PC-3 (cell line): ENCODE measurements around the gene CCDC92B. TPM values are rescaled to one million over a fixed set of nuclear protein-coding genes. Genes with fewer than 3 reads are reported as not detected.

Source experiments
- ATAC-seq: fragments of 200-7000 bp; cut with Tn5 transposase; 2 replicates; pipeline ENCODE4 v1.9.1; 2020; ENCODE audit warnings: mild to moderate bottlenecking, moderate library complexity
- BruUV-seq: library from RNA; stranded (reverse); fragments of 400-500 nt; replicated peaks from 2 replicates; lab custom pipeline; 2021; lab: Mats Ljungman, UMichigan
- CTCF ChIA-PET: fragments of 300-600 bp; sonication (Branson Sonifier 250); formaldehyde crosslinking; loops from one replicate; lab custom pipeline; 2022; ENCODE audit warnings: antibody characterized with exemption; lab: Charles Lee
- POLR2A ChIA-PET: fragments of 300-600 bp; sonication (Branson Sonifier 250); formaldehyde crosslinking; loops from one replicate; lab custom pipeline; 2022; ENCODE audit warnings: antibody characterized with exemption; ENCODE audit not compliant: unreplicated experiment; lab: Charles Lee
- DNase-seq: peaks from one replicate; pipeline ENCODE4 v3.0.0-alpha.2; 2015
- H2AFZ ChIP-seq: fragments of 300-600 bp; sonication (generic); 2 replicates; pipeline ENCODE4 v1.6.0; 2016; ENCODE audit warnings: antibody characterized with exemption, low read length
- H3F3A ChIP-seq: fragments of 300-600 bp; sonication (generic); one replicate; pipeline ENCODE4 v1.6.0; 2017; ENCODE audit warnings: antibody characterized with exemption, low read length, control low read depth, mild to moderate bottlenecking; ENCODE audit not compliant: unreplicated experiment
- H3K27ac ChIP-seq: fragments of 300-600 bp; sonication (generic); 2 replicates; pipeline ENCODE4 v1.5.1; 2016; ENCODE audit warnings: mild to moderate bottlenecking, low read length
- H3K27me3 ChIP-seq: fragments of 300-600 bp; sonication (generic); 2 replicates; pipeline ENCODE4 v1.6.1; 2016; ENCODE audit warnings: low read length, mixed read lengths
- H3K36me3 ChIP-seq: fragments of 300-600 bp; sonication (generic); 2 replicates; pipeline ENCODE4 v1.6.1; 2016; ENCODE audit warnings: low read depth, mixed run types, low read length, mixed read lengths
- H3K4me1 ChIP-seq: fragments of 300-600 bp; sonication (generic); 2 replicates; pipeline ENCODE4 v1.5.1; 2016; ENCODE audit warnings: low read length; ENCODE audit not compliant: insufficient read depth
- H3K4me2 ChIP-seq: fragments of 300-600 bp; sonication (generic); 2 replicates; pipeline ENCODE4 v1.6.0; 2016; ENCODE audit warnings: low read length
- H3K4me3 ChIP-seq: fragments of 300-600 bp; sonication (generic); 2 replicates; pipeline ENCODE4 v1.5.1; 2016; ENCODE audit warnings: mild to moderate bottlenecking, low read length, mixed read lengths
- H3K79me2 ChIP-seq: fragments of 300-600 bp; sonication (generic); 2 replicates; pipeline ENCODE4 v1.6.1; 2017; ENCODE audit warnings: low read length, mixed read lengths
- H3K9ac ChIP-seq: fragments of 300-600 bp; sonication (generic); 2 replicates; pipeline ENCODE4 v1.6.0; 2016; ENCODE audit warnings: mild to moderate bottlenecking, low read length
- H3K9me2 ChIP-seq: fragments of 300-600 bp; sonication (generic); replicated peaks from 2 replicates; pipeline ENCODE4 v1.6.1; 2016; ENCODE audit warnings: mixed run types, low read length, mixed read lengths
- H3K9me3 ChIP-seq: fragments of 300-600 bp; sonication (generic); 2 replicates; pipeline ENCODE4 v1.6.1; 2016; ENCODE audit warnings: low read length, mixed read lengths
- H4K20me1 ChIP-seq: fragments of 300-600 bp; sonication (generic); 2 replicates; pipeline ENCODE4 v1.6.1; 2016; ENCODE audit warnings: low read length, mixed read lengths
- EZH2 ChIP-seq: fragments of 300-600 bp; sonication (generic); IDR thresholded peaks from one replicate; pipeline ENCODE4 v1.6.1; 2017; ENCODE audit warnings: antibody characterized with exemption, mild to moderate bottlenecking, low read length; ENCODE audit not compliant: unreplicated experiment
- EZH2phosphoT487 ChIP-seq: fragments of 300-600 bp; sonication (generic); IDR thresholded peaks from 2 replicates; pipeline ENCODE4 v1.6.1; 2018; ENCODE audit warnings: mild to moderate bottlenecking, antibody characterized with exemption, low read length, borderline replicate concordance
- intact Hi-C: fragments of 100-400 bp; cut with micrococcal nuclease; formaldehyde crosslinking; loops from 2 replicates; pipeline ENCODE4 v1.9.0; 2023
- total RNA-seq: library from RNA; depleted of rRNA; stranded (reverse); fragments of >200 nt; gene quantifications from 2 replicates; pipeline ENCODE4 v1.2.3, GENCODE V29; 2014
- TF ChIP-seq, protein P1 (sequence below): fragments of 300-600 bp; sonication (generic); conservative IDR thresholded peaks from 2 replicates; pipeline ENCODE4 v1.5.1; 2017; ENCODE audit warnings: antibody characterized with exemption, low read depth, mild to moderate bottlenecking, low read length

The CCDC92B gene
- total RNA-seq, 1 experiment from 2014 or later, result not detected

DNA sequence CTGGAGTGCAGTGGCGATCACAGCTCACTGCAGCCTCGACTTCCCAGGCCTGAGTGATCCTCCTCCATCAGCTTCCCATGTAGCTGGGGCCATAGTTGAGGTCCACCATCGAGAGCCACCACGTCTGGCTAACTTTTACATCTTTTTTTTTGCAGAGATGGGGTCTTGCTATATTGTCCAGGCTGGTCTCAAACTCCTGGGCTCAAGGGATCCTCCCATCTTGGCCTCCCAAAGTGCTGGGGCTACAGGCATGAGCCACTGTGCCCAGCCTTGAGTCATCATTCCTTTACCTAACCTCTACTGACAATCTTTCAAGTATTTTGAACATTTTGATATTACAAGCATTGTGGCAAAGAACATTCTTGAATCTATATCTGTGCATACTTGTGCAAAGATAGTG lies 9.4 kb upstream of the CCDC92B start:
- no peak for TF ChIP-seq EZH2
- no peak for TF ChIP-seq EZH2phosphoT487
- BruUV-seq, result no TSS peak
- no peak overlapping the region for H3K4me2 ChIP-seq

DNA sequence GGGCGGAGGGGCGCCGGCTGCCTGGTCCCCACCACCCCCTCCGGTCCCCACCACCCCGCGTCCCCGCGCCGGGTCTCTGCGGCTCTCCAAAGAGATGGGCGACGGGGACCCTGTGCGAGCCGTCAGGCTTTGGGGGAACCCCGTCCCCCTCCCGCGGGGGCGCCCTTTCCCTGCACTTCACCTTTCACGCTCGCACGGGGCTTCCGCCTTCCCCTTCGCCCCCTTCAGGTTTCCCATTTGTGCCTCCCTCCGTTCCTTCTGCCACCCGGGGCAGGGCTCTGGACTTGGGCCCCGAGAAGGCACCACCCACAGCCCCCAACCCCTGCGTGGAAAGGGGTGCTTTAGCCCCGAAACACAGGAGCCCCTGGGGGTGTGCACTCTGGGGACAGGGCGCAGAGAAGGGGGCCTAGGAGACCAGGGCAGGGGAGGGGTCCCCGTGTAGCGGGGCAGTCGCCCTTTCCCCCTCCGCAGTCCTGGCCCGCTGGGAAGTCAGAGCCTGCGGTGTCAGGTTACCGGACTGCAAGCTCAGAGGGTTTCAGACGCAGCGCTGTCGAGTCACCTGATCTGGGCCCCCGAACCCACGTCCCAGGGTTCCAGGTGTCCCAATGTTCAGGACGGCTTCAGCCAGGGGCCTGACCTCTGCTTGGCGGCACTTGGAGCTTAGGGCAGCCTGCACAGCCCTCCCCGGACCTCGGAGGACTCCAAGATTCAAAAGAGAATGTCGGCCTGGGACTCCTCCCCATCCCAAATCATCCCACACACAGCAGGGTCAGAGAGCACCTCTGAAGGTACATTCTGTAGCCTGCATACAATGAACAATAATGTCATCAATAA lies 6.7 kb upstream of the CCDC92B start:
- CTCF ChIA-PET, result no interaction called here
- Histone ChIP-seq H4K20me1 (no peaks in the 10 kb centered on the region), H3F3A (no peaks in the 10 kb centered on the region), H3K4me3 (no peak overlapping the region), H3K4me1 (no peaks in the 10 kb centered on the region), H3K9me2 (no peaks in the 10 kb centered on the region), H3K27ac (no peak overlapping the region), H3K9ac (no peak overlapping the region), H3K36me3 (no peaks in the 10 kb centered on the region), H3K79me2 (no peaks in the 10 kb centered on the region), H3K4me2 (no peak overlapping the region; the same call in 1 of the 2 replicates), H3K9me3 (no peaks in the 10 kb centered on the region), H2AFZ (no peak overlapping the region), H3K27me3 (peaks cover 11% of the 10 kb centered on the region)
- BruUV-seq, result no TSS peak
- DNase-seq (no peak), ATAC-seq (no peak)
- TF ChIP-seq EZH2phosphoT487, result peak; percentile 34; the same call in 1 of the 2 replicates
- TF ChIP-seq, protein P1, sequence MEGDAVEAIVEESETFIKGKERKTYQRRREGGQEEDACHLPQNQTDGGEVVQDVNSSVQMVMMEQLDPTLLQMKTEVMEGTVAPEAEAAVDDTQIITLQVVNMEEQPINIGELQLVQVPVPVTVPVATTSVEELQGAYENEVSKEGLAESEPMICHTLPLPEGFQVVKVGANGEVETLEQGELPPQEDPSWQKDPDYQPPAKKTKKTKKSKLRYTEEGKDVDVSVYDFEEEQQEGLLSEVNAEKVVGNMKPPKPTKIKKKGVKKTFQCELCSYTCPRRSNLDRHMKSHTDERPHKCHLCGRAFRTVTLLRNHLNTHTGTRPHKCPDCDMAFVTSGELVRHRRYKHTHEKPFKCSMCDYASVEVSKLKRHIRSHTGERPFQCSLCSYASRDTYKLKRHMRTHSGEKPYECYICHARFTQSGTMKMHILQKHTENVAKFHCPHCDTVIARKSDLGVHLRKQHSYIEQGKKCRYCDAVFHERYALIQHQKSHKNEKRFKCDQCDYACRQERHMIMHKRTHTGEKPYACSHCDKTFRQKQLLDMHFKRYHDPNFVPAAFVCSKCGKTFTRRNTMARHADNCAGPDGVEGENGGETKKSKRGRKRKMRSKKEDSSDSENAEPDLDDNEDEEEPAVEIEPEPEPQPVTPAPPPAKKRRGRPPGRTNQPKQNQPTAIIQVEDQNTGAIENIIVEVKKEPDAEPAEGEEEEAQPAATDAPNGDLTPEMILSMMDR, result no peak
- POLR2A ChIA-PET, result no interaction called here
- intact Hi-C loops, result no loop called here

More for the DNA sequence above, 9.4 kb upstream of the CCDC92B start:
- ATAC-seq, result no peak
- POLR2A ChIA-PET, result no interaction called here
- no peaks in the 10 kb centered on the region for H3K36me3 ChIP-seq
- no peaks in the 10 kb centered on the region for H3K9me3 ChIP-seq
- no peaks in the 10 kb centered on the region for H3K9me2 ChIP-seq
- intact Hi-C loops, result no loop called here
- DNase-seq, result no peak
- H4K20me1 ChIP-seq, result no peaks in the 10 kb centered on the region
- no peaks in the 10 kb centered on the region for H3F3A ChIP-seq
- peaks cover 11% of the 10 kb centered on the region for H3K27me3 ChIP-seq
- H3K4me1 ChIP-seq, result no peaks in the 10 kb centered on the region
- H3K27ac ChIP-seq, result no peak overlapping the region
- CTCF ChIA-PET, result no interaction called here
- H3K4me3 ChIP-seq, result no peak overlapping the region
- H2AFZ ChIP-seq, result no peak overlapping the region
- H3K9ac ChIP-seq, result no peak overlapping the region
- H3K79me2 ChIP-seq, result no peaks in the 10 kb centered on the region

DNA sequence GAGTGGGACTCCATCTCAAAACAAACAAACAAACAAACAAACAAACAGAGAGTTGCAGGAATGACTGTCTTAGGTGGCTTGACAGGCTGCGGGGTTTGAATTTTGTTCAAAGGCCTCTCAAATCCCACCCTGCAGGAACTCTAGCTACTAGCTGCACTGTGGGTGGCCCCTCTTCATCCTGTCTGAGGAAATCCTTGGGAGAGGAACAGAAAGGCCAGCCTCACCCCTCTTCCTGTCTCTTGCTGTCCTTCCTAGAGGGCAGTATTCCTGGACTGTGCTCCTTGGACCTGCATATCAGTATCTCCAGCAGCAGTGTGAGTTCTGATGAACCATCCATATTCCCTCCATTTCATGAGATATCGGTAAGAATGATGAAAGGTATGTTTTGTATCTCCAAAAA lies 2.0 kb upstream of the CCDC92B start:
- Histone ChIP-seq H3K4me3 (no peak overlapping the region), H3K27ac (no peak overlapping the region), H3K9me2 (no peaks in the 10 kb centered on the region), H3K9me3 (no peaks in the 10 kb centered on the region), H3K36me3 (no peaks in the 10 kb centered on the region), H3F3A (no peaks in the 10 kb centered on the region), H3K9ac (no peak overlapping the region), H4K20me1 (no peaks in the 10 kb centered on the region), H2AFZ (no peak overlapping the region), H3K4me2 (no peak overlapping the region), H3K79me2 (no peaks in the 10 kb centered on the region), H3K27me3 (peaks cover 7% of the 10 kb centered on the region), H3K4me1 (no peaks in the 10 kb centered on the region)
- DNase-seq (no peak), ATAC-seq (no peak)
- intact Hi-C loops, result no loop called here
- no TSS peak for BruUV-seq
- CTCF ChIA-PET, result no interaction called here
- TF ChIP-seq EZH2phosphoT487, result no peak
- TF ChIP-seq, protein P1, result 0 out of 2 replicates have a peak, but pooled peaks have one; percentile 12
- POLR2A ChIA-PET, result no interaction called here
